H9 (cell line): Measurements from ENCODE around the gene GPHN. TPM values are rescaled to one million over a fixed set of nuclear protein-coding genes. Genes with fewer than 3 reads are reported as not detected.

Experiments used
- DNase-seq: peaks from one replicate; pipeline ENCODE4 v3.0.0-alpha.2; 2017
- H2AFZ ChIP-seq: one replicate; pipeline ENCODE4 v1.6.1; 2013; ENCODE audit warnings: mild to moderate bottlenecking, low read length, control low read depth, moderate library complexity
- H2AK5ac ChIP-seq: 2 replicates; pipeline ENCODE4 v1.6.1; 2013; ENCODE audit warnings: low read length, control low read depth, mixed read lengths; ENCODE audit not compliant: insufficient read length
- H2BK120ac ChIP-seq: one replicate; pipeline ENCODE4 v1.6.1; 2013; ENCODE audit warnings: low read depth, mild to moderate bottlenecking, low read length, control low read depth, inconsistent platforms; ENCODE audit not compliant: poor library complexity, severe bottlenecking
- H2BK12ac ChIP-seq: 2 replicates; pipeline ENCODE4 v1.6.1; 2013; ENCODE audit warnings: low read length, control low read depth, mixed read lengths, low read depth; ENCODE audit not compliant: insufficient read length
- H2BK15ac ChIP-seq: 2 replicates; pipeline ENCODE4 v1.6.1; 2013; ENCODE audit warnings: low read depth, low read length, control low read depth
- H2BK20ac ChIP-seq: one replicate; pipeline ENCODE4 v1.6.1; 2013; ENCODE audit warnings: low read depth, mild to moderate bottlenecking, low read length, control low read depth, inconsistent platforms; ENCODE audit not compliant: poor library complexity, severe bottlenecking
- H2BK5ac ChIP-seq: 2 replicates; pipeline ENCODE4 v1.6.1; 2013; ENCODE audit warnings: low read length, control low read depth, mixed read lengths; ENCODE audit not compliant: insufficient read length
- H3K14ac ChIP-seq: 2 replicates; pipeline ENCODE4 v1.6.1; 2013; ENCODE audit warnings: low read length, control low read depth; ENCODE audit not compliant: insufficient read depth
- H3K18ac ChIP-seq: 2 replicates; pipeline ENCODE4 v1.6.1; 2013; ENCODE audit warnings: low read depth, mild to moderate bottlenecking, mixed read lengths, low read length, control low read depth; ENCODE audit not compliant: insufficient read length
- H3K23ac ChIP-seq: 2 replicates; pipeline ENCODE4 v1.6.1; 2013; ENCODE audit warnings: low read length, control low read depth, mixed read lengths, low read depth; ENCODE audit not compliant: insufficient read length
- H3K23me2 ChIP-seq: 2 replicates; pipeline ENCODE4 v1.6.1; 2013; ENCODE audit warnings: low read depth, mild to moderate bottlenecking, mixed read lengths, low read length, control low read depth; ENCODE audit not compliant: insufficient read length, poor library complexity, severe bottlenecking
- H3K27ac ChIP-seq: 2 replicates; pipeline ENCODE4 v1.5.1; 2013; ENCODE audit warnings: low read length, control low read depth, mixed read lengths, low read depth; ENCODE audit not compliant: insufficient read length
- H3K27me3 ChIP-seq: 2 replicates; pipeline ENCODE4 v1.6.1; 2013; ENCODE audit warnings: low read length, control low read depth, inconsistent platforms; ENCODE audit not compliant: insufficient read depth
- H3K4ac ChIP-seq: 2 replicates; pipeline ENCODE4 v1.6.1; 2013; ENCODE audit warnings: low read depth, mild to moderate bottlenecking, control low read depth, inconsistent platforms, low read length, moderate library complexity
- H3K4me1 ChIP-seq: 2 replicates; pipeline ENCODE4 v1.6.1; 2013; ENCODE audit warnings: low read length, control low read depth, inconsistent platforms; ENCODE audit not compliant: insufficient read depth
- H3K4me2 ChIP-seq: 2 replicates; pipeline ENCODE4 v1.6.1; 2013; ENCODE audit warnings: low read length, control low read depth, mixed read lengths; ENCODE audit not compliant: insufficient read length, insufficient read depth
- H3K56ac ChIP-seq: 2 replicates; pipeline ENCODE4 v1.6.1; 2013; ENCODE audit warnings: low read depth, mild to moderate bottlenecking, mixed read lengths, low read length, control low read depth; ENCODE audit not compliant: insufficient read length
- H3K79me1 ChIP-seq: 2 replicates; pipeline ENCODE4 v1.6.1; 2013; ENCODE audit warnings: low read depth, mild to moderate bottlenecking, moderate library complexity, low read length, control low read depth, inconsistent platforms; ENCODE audit not compliant: insufficient read depth, poor library complexity, severe bottlenecking
- H3K79me2 ChIP-seq: 2 replicates; pipeline ENCODE4 v1.6.1; 2013; ENCODE audit warnings: low read length, control low read depth, inconsistent platforms; ENCODE audit not compliant: insufficient read depth
- H3K9ac ChIP-seq: 2 replicates; pipeline ENCODE4 v1.6.1; 2013; ENCODE audit warnings: low read length, control low read depth, mixed read lengths; ENCODE audit not compliant: insufficient read length; ENCODE audit errors: extremely low read depth
- H3K9me3 ChIP-seq: one replicate; pipeline ENCODE4 v1.6.1; 2013; ENCODE audit warnings: low read depth, low read length, inconsistent platforms; ENCODE audit not compliant: control insufficient read depth
- H3T11ph ChIP-seq: one replicate; pipeline ENCODE4 v1.6.1; 2013; ENCODE audit warnings: mild to moderate bottlenecking, low read length, control low read depth, inconsistent platforms
- H4K20me1 ChIP-seq: one replicate; pipeline ENCODE4 v1.6.1; 2013; ENCODE audit not compliant: control insufficient read depth, insufficient read length, insufficient read depth
- H4K5ac ChIP-seq: 2 replicates; pipeline ENCODE4 v1.6.1; 2013; ENCODE audit warnings: low read depth, mild to moderate bottlenecking, mixed read lengths, low read length, control low read depth; ENCODE audit not compliant: insufficient read length
- H4K8ac ChIP-seq: replicated peaks from 2 replicates; pipeline ENCODE4 v1.6.1; 2013; ENCODE audit warnings: low read length, control low read depth, mixed read lengths, low read depth; ENCODE audit not compliant: insufficient read length
- H4K91ac ChIP-seq: 2 replicates; pipeline ENCODE4 v1.6.1; 2013; ENCODE audit warnings: low read depth, mild to moderate bottlenecking, moderate library complexity, mixed read lengths, low read length, control low read depth; ENCODE audit not compliant: insufficient read length
- H3K27ac Mint-ChIP-seq, 3 experiments: 2 replicates in 2 of 3; 3 replicates in 1 of 3; pipeline ENCODE4 v1.8.0; 2020 to 2021; ENCODE audit warnings: mixed read lengths in 3 of 3, mild to moderate bottlenecking in 1 of 3, moderate library complexity in 1 of 3
- H3K27me3 Mint-ChIP-seq: 2 replicates; pipeline ENCODE4 v1.8.0; 2021; ENCODE audit warnings: low read depth, mild to moderate bottlenecking, moderate library complexity, mixed read lengths
- H3K36me3 Mint-ChIP-seq, 3 experiments: 2 replicates in 2 of 3; 3 replicates in 1 of 3; pipeline ENCODE4 v1.8.0; 2020 to 2021; ENCODE audit warnings: low read depth in 3 of 3, mixed read lengths in 3 of 3; ENCODE audit not compliant: insufficient read depth in 1 of 3
- H3K4me1 Mint-ChIP-seq, 2 experiments: 2 replicates each; pipeline ENCODE4 v1.8.0; 2020; ENCODE audit warnings: mixed read lengths in 2 of 2
- H3K4me3 Mint-ChIP-seq, 2 experiments: 2 replicates in 1 of 2; 3 replicates in 1 of 2; pipeline ENCODE4 v1.8.0; 2020 to 2021; ENCODE audit warnings: mild to moderate bottlenecking in 2 of 2, mixed read lengths in 2 of 2, moderate library complexity in 1 of 2
- H3K9me3 Mint-ChIP-seq, 2 experiments: 2 replicates in 1 of 2; 3 replicates in 1 of 2; pipeline ENCODE4 v1.8.0; 2020; ENCODE audit warnings: mild to moderate bottlenecking in 2 of 2, mixed read lengths in 2 of 2, moderate library complexity in 1 of 2
- CTCF ChIP-seq: fragments of 200-600 bp; sonication (generic); conservative IDR thresholded peaks from 3 replicates; pipeline ENCODE4 v1.8.0; 2021; ENCODE audit warnings: antibody characterized with exemption, mild to moderate bottlenecking
- WGBS: extraction: QIAGEN DNeasy Blood & Tissue Kit; methylation state at CpG from one replicate; pipeline ENCODE4 v1.1.7; 2013; ENCODE audit warnings: missing lambda C conversion rate, low lambda C conversion rate, mixed read lengths; ENCODE audit not compliant: insufficient read length; ENCODE audit errors: extremely low coverage; 5-methylcytosine and 5-hydroxymethylcytosine counted together
- total RNA-seq: library from RNA; stranded (reverse); gene quantifications from 2 replicates; pipeline ENCODE4 v1.2.1, GENCODE V29; 2021

The GPHN gene
- total RNA-seq, 1 experiment from 2014 or later = 16.1 TPM

DNA sequence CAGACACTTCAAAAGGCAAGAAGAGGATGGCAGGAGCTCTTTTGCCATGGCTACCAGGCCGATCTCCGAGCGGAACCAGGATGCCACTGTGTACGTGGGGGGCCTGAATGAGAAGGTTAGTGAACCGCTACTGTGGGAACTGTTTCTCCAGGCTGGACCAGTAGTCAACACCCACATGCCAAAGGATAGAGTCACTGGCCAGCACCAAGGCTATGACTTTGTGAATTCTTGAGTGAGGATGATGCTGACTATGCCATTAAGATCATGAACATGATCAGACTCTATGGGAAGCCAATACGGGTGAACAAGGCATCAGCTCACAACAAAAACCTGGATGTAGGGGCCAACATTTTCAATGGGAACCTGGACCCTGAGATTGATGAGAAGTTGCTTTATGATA is 691.1 kb downstream of the GPHN start:
- no peak for DNase-seq
- no peaks in the 10 kb centered on the region; the same call in 1 of the 2 replicates for H3K27me3 Mint-ChIP-seq
- no peaks in the 10 kb centered on the region for H4K20me1 ChIP-seq
- H3K23me2 ChIP-seq = no peaks in the 10 kb centered on the region
- H2BK120ac ChIP-seq = no peak overlapping the region
- WGBS = no CpG with 5 or more reads among the region's 6 CpGs
- H4K8ac ChIP-seq = no peak overlapping the region
- no peak overlapping the region for H4K91ac ChIP-seq
- no peak overlapping the region for H3K56ac ChIP-seq
- no peak overlapping the region for H3K18ac ChIP-seq
- H2BK5ac ChIP-seq = no peak overlapping the region
- H3K36me3 Mint-ChIP-seq = no peaks in the 10 kb centered on the region
- no peak overlapping the region for H2BK12ac ChIP-seq
- H3K79me2 ChIP-seq = no peaks in the 10 kb centered on the region
- no peak overlapping the region for H3K4me2 ChIP-seq
- H3K9ac ChIP-seq = no peak overlapping the region
- no peaks in the 10 kb centered on the region for H3K27me3 ChIP-seq
- H3K4me1 Mint-ChIP-seq = no peaks in the 10 kb centered on the region; a peak in 1 of 4 replicates
- no peak overlapping the region for H2AFZ ChIP-seq
- no peak overlapping the region for H2BK20ac ChIP-seq
- no peak overlapping the region for H3K4ac ChIP-seq
- no peak overlapping the region for H4K5ac ChIP-seq
- H3K14ac ChIP-seq = no peak overlapping the region
- no peaks in the 10 kb centered on the region for H3K9me3 Mint-ChIP-seq
- H3K27ac ChIP-seq = no peak overlapping the region
- H2AK5ac ChIP-seq = no peak overlapping the region
- H2BK15ac ChIP-seq = no peak overlapping the region
- H3T11ph ChIP-seq = no peak overlapping the region
- H3K23ac ChIP-seq = no peak overlapping the region
- no peak overlapping the region for H3K4me3 Mint-ChIP-seq
- H3K9me3 ChIP-seq = no peaks in the 10 kb centered on the region
- H3K4me1 ChIP-seq = no peaks in the 10 kb centered on the region
- H3K27ac Mint-ChIP-seq = no peak overlapping the region
- TF ChIP-seq CTCF = no peak
- H3K79me1 ChIP-seq = no peaks in the 10 kb centered on the region
